Astrocyte (in vitro differentiated cells and primary cell): ENCODE data around the gene CRACR2A. TPM values are rescaled to one million over a fixed set of nuclear protein-coding genes. Genes with fewer than 3 reads are reported as not detected.

Source experiments
- DNase-seq: peaks from one replicate; pipeline ENCODE4 v3.0.0-alpha.2; 2010; ENCODE audit warnings: low read depth
- FAIRE-seq: peaks from 2 replicates; lab custom pipeline; 2011; peaks lifted over from hg19 to GRCh38; lab: Jason Lieb, UNC
- H2AFZ ChIP-seq: 2 replicates; pipeline ENCODE4 v1.6.0; 2012; ENCODE audit warnings: low read depth, low read length, inconsistent platforms
- H3K27ac ChIP-seq: 2 replicates; pipeline ENCODE4 v1.5.1; 2011; ENCODE audit warnings: low read depth, low read length, inconsistent platforms
- H3K27me3 ChIP-seq: 2 replicates; pipeline ENCODE4 v1.6.0; 2011; ENCODE audit warnings: low read length, inconsistent platforms; ENCODE audit not compliant: insufficient read depth
- H3K36me3 ChIP-seq: 2 replicates; pipeline ENCODE4 v1.5.1; 2011; ENCODE audit warnings: low read length, inconsistent platforms; ENCODE audit not compliant: insufficient read depth
- H3K4me1 ChIP-seq: 2 replicates; pipeline ENCODE4 v1.5.1; 2011; ENCODE audit warnings: low read length, inconsistent platforms; ENCODE audit not compliant: insufficient read depth
- H3K4me2 ChIP-seq: 2 replicates; pipeline ENCODE4 v1.6.0; 2012; ENCODE audit warnings: low read length, inconsistent platforms
- H3K4me3 ChIP-seq: 2 replicates; pipeline ENCODE4 v1.5.1; 2011; ENCODE audit warnings: low read depth, mild to moderate bottlenecking, low read length, inconsistent platforms; ENCODE audit not compliant: insufficient read depth
- H3K79me2 ChIP-seq: 2 replicates; pipeline ENCODE4 v1.6.0; 2012; ENCODE audit warnings: mild to moderate bottlenecking, low read length, inconsistent platforms; ENCODE audit not compliant: insufficient read depth
- H3K9ac ChIP-seq: 2 replicates; pipeline ENCODE4 v1.6.0; 2012; ENCODE audit warnings: mild to moderate bottlenecking, low read length, inconsistent platforms
- H3K9me3 ChIP-seq: 2 replicates; pipeline ENCODE4 v1.5.1; 2012; ENCODE audit warnings: low read depth, mild to moderate bottlenecking, low read length, inconsistent platforms; ENCODE audit not compliant: insufficient read depth
- H4K20me1 ChIP-seq: 2 replicates; pipeline ENCODE4 v1.6.0; 2012; ENCODE audit warnings: low read length, inconsistent platforms; ENCODE audit not compliant: insufficient read depth
- H3K27ac Mint-ChIP-seq: one replicate; pipeline ENCODE4 v1.8.0; 2021; ENCODE audit warnings: mild to moderate bottlenecking, mixed read lengths; ENCODE audit not compliant: unreplicated experiment
- H3K27me3 Mint-ChIP-seq: one replicate; pipeline ENCODE4 v1.8.0; 2021; ENCODE audit warnings: low read depth, mixed read lengths; ENCODE audit not compliant: unreplicated experiment
- H3K36me3 Mint-ChIP-seq: one replicate; pipeline ENCODE4 v1.8.0; 2021; ENCODE audit warnings: low read depth, mixed read lengths; ENCODE audit not compliant: unreplicated experiment
- H3K4me1 Mint-ChIP-seq: one replicate; pipeline ENCODE4 v1.8.0; 2021; ENCODE audit warnings: low read depth, mixed read lengths; ENCODE audit not compliant: unreplicated experiment
- H3K4me3 Mint-ChIP-seq: one replicate; pipeline ENCODE4 v1.8.0; 2021; ENCODE audit warnings: mild to moderate bottlenecking, moderate library complexity, mixed read lengths; ENCODE audit not compliant: unreplicated experiment
- H3K9me3 Mint-ChIP-seq: one replicate; pipeline ENCODE4 v1.8.0; 2021; ENCODE audit warnings: mild to moderate bottlenecking, mixed read lengths; ENCODE audit not compliant: unreplicated experiment
- EZH2 ChIP-seq: IDR thresholded peaks from 2 replicates; pipeline ENCODE4 v1.6.1; 2012; ENCODE audit warnings: mild to moderate bottlenecking, low read length, inconsistent platforms; ENCODE audit not compliant: insufficient read depth
- total RNA-seq: library from RNA; stranded (reverse); gene quantifications from 2 replicates; pipeline ENCODE4 v1.2.1, GENCODE V29; 2021
- TF ChIP-seq, protein P1 (sequence below): IDR thresholded peaks from 2 replicates; pipeline ENCODE4 v1.5.1; 2011; ENCODE audit warnings: low read depth, mild to moderate bottlenecking, inconsistent platforms, low read length, moderate library complexity; ENCODE audit not compliant: insufficient read depth

CRACR2A gene
- total RNA-seq, 1 donor from 2014 or later: 1.5 TPM

DNA sequence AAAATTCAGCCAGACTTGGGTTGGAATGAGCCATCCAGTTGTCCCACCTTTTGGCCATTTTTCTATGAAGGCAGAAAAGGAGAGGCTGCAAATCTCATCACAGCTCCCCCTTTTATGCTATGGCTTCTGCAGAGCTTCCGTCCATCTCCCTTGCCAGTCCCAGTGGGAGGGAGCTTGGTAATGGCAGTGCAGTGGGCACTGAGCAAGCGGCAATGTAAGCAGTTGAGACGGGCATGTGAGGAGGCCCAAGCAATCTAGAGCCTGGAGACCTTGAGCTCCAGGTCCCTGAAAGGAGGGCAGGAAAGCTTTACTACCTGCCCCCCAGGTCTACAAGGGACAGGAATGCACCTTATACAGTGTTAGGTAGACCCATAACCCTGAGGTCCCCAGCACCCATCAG lies 73.1 kb downstream of the CRACR2A start:
- Mint-ChIP-seq H3K9me3 (no peaks in the 10 kb centered on the region), H3K27ac (no peak overlapping the region), H3K27me3 (peaks cover 41% of the 10 kb centered on the region), H3K4me1 (no peaks in the 10 kb centered on the region), H3K4me3 (no peak overlapping the region), H3K36me3 (no peaks in the 10 kb centered on the region)
- H3K4me1 ChIP-seq: no peaks in the 10 kb centered on the region
- H3K79me2 ChIP-seq: no peaks in the 10 kb centered on the region
- H3K9me3 ChIP-seq: no peaks in the 10 kb centered on the region
- H3K4me3 ChIP-seq: no peak overlapping the region
- H3K4me2 ChIP-seq: no peak overlapping the region
- no peak for FAIRE-seq
- H3K27me3 ChIP-seq: no peaks in the 10 kb centered on the region
- DNase-seq: no peak
- no peak overlapping the region for H3K27ac ChIP-seq
- TF ChIP-seq EZH2: no peak
- TF ChIP-seq, protein P1, sequence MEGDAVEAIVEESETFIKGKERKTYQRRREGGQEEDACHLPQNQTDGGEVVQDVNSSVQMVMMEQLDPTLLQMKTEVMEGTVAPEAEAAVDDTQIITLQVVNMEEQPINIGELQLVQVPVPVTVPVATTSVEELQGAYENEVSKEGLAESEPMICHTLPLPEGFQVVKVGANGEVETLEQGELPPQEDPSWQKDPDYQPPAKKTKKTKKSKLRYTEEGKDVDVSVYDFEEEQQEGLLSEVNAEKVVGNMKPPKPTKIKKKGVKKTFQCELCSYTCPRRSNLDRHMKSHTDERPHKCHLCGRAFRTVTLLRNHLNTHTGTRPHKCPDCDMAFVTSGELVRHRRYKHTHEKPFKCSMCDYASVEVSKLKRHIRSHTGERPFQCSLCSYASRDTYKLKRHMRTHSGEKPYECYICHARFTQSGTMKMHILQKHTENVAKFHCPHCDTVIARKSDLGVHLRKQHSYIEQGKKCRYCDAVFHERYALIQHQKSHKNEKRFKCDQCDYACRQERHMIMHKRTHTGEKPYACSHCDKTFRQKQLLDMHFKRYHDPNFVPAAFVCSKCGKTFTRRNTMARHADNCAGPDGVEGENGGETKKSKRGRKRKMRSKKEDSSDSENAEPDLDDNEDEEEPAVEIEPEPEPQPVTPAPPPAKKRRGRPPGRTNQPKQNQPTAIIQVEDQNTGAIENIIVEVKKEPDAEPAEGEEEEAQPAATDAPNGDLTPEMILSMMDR: no peak
- no peak overlapping the region for H3K9ac ChIP-seq
- H2AFZ ChIP-seq: no peak overlapping the region
- no peaks in the 10 kb centered on the region for H3K36me3 ChIP-seq
- no peaks in the 10 kb centered on the region for H4K20me1 ChIP-seq

DNA sequence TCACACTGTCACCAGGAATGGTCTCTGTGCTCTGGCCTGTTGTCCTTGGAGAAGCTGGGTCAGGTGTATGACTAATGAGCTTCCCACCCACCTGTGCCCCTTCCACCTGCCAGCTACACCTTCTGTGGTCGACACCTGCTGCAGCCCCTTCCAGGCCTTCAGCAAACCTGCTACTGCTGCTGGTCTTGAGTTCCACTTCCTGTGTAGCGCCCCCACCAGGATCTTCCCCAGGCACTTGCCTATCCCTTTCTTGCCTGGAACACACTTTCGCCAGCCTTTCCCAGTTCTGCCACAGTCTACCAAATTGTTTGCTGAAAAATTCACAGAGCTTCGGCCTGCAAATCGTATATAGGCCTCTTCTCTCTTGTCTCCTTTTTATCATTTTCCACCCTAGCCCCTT lies 75.3 kb downstream of the CRACR2A start:
- no peaks in the 10 kb centered on the region for H4K20me1 ChIP-seq
- no peak overlapping the region for H2AFZ ChIP-seq
- Mint-ChIP-seq H3K27me3 (peaks cover 42% of the 10 kb centered on the region), H3K4me1 (no peaks in the 10 kb centered on the region), H3K4me3 (no peak overlapping the region), H3K9me3 (no peaks in the 10 kb centered on the region), H3K27ac (no peak overlapping the region), H3K36me3 (no peaks in the 10 kb centered on the region)
- H3K4me2 ChIP-seq: no peak overlapping the region
- no peak for TF ChIP-seq EZH2
- TF ChIP-seq, protein P1: no peak
- no peak overlapping the region for H3K9ac ChIP-seq
- H3K79me2 ChIP-seq: no peaks in the 10 kb centered on the region
- FAIRE-seq (no peak), DNase-seq (no peak)
- H3K4me3 ChIP-seq: no peak overlapping the region
- no peaks in the 10 kb centered on the region for H3K27me3 ChIP-seq
- H3K9me3 ChIP-seq: no peaks in the 10 kb centered on the region
- no peaks in the 10 kb centered on the region for H3K4me1 ChIP-seq
- no peak overlapping the region for H3K27ac ChIP-seq
- no peaks in the 10 kb centered on the region for H3K36me3 ChIP-seq

DNA sequence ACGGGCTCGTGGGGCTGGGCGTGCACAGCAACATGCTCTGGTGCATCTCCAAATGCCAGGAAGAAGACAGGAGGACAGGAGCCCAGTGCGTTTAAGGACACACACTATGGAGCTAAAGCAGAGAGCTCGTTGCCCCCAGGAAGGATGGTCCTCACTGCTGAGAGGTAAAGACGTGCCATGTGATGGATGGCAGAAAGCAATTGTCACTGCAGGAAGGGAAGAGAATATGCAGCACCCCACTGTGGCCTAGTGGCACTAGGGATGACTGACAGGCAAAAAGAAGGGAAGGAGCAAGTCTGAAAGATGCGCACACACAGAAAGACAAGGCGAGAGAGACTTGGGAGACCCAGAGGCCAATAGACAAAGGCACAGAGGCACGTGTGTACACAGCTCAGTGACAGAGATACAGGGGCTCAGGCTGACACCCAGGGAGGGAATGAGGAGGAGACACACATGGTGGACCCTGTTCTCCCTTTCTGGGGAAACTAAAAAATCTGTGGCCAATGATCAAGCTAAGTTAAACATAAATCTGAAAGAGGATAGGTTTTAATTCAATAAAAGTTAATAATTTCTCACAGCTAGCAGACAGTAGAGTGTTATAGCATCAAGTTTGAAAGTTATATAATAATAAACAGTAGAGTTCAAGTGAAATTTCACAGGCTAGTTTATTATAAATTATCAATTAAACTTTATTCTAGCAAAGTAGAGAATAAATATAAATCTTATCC lies 78.8 kb downstream of the CRACR2A start:
- Mint-ChIP-seq H3K4me1 (peaks cover 10% of the 10 kb centered on the region), H3K27ac (no peak overlapping the region), H3K4me3 (no peak overlapping the region), H3K9me3 (no peaks in the 10 kb centered on the region), H3K36me3 (no peaks in the 10 kb centered on the region), H3K27me3 (peaks cover 52% of the 10 kb centered on the region)
- no peaks in the 10 kb centered on the region for H3K9me3 ChIP-seq
- no peak overlapping the region for H3K27ac ChIP-seq
- no peaks in the 10 kb centered on the region for H4K20me1 ChIP-seq
- H3K4me2 ChIP-seq: no peak overlapping the region
- H2AFZ ChIP-seq: no peak overlapping the region
- no peak for TF ChIP-seq EZH2
- TF ChIP-seq, protein P1: no peak
- H3K27me3 ChIP-seq: no peaks in the 10 kb centered on the region
- no peaks in the 10 kb centered on the region for H3K79me2 ChIP-seq
- peaks cover 4% of the 10 kb centered on the region for H3K36me3 ChIP-seq
- H3K4me1 ChIP-seq: no peaks in the 10 kb centered on the region
- H3K9ac ChIP-seq: no peak overlapping the region
- no peak overlapping the region for H3K4me3 ChIP-seq
- FAIRE-seq (no peak), DNase-seq (no peak)
